ENCODE results near the gene PIGP. TPM values are rescaled to one million over a fixed set of nuclear protein-coding genes. Genes with fewer than 3 reads are reported as not detected.

PIGP gene
- total RNA-seq, 1 experiment from 2014 or later, result 13.2 TPM

- Histone ChIP-seq H2AK5ac (ENCODE audit: insufficient read length, low read length) (no peak overlapping the region), H3K23ac (ENCODE audit: insufficient read length, low read depth, low read length) (no peak overlapping the region), H3K9me3 (ENCODE audit: control insufficient read depth, low read depth, low read length) (no peaks in the 10 kb centered on the region), H4K91ac (ENCODE audit: insufficient read length, low read depth, low read length) (no peak overlapping the region), H3K18ac (ENCODE audit: insufficient read length, low read depth, low read length) (no peak overlapping the region), H2AFZ (ENCODE audit: low read length) (no peak overlapping the region), H3K27me3 (ENCODE audit: insufficient read depth, low read length) (peaks cover 11% of the 10 kb centered on the region; the same call in 1 of the 2 replicates), H3T11ph (ENCODE audit: low read length) (no peak overlapping the region), H2BK20ac (ENCODE audit: low read depth, low read length, poor library complexity, severe bottlenecking) (no peak overlapping the region), H3K23me2 (ENCODE audit: insufficient read length, low read depth, low read length, poor library complexity, severe bottlenecking) (peaks cover 14% of the 10 kb centered on the region), H3K4me1 (ENCODE audit: insufficient read depth, low read length) (peaks cover 5% of the 10 kb centered on the region; the same call in 1 of the 2 replicates), H3K4me2 (ENCODE audit: insufficient read depth, insufficient read length, low read length) (no peak overlapping the region), H4K5ac (ENCODE audit: insufficient read length, low read depth, low read length) (no peak overlapping the region), H3K79me2 (ENCODE audit: insufficient read depth, low read length) (0 out of 2 replicates have a peak, but pooled peaks cover 3% of the 10 kb centered on the region), H3K9ac (ENCODE audit: extremely low read depth, insufficient read length, low read length) (no peak overlapping the region), H2BK5ac (ENCODE audit: insufficient read length, low read length) (no peak overlapping the region), H2BK12ac (ENCODE audit: insufficient read length, low read depth, low read length) (no peak overlapping the region), H2BK120ac (ENCODE audit: low read depth, low read length, poor library complexity, severe bottlenecking) (no peak overlapping the region), H3K56ac (ENCODE audit: insufficient read length, low read depth, low read length) (no peak overlapping the region), H2BK15ac (ENCODE audit: low read depth, low read length) (no peak overlapping the region), H3K79me1 (ENCODE audit: insufficient read depth, low read depth, low read length, poor library complexity, severe bottlenecking) (no peaks in the 10 kb centered on the region), H3K14ac (ENCODE audit: insufficient read depth, low read length) (no peak overlapping the region), H4K8ac (replicated peaks; ENCODE audit: insufficient read length, low read depth, low read length) (no peak overlapping the region), H3K4ac (ENCODE audit: low read depth, low read length) (no peak overlapping the region), H4K20me1 (ENCODE audit: control insufficient read depth, insufficient read depth, insufficient read length) (no peaks in the 10 kb centered on the region), H3K27ac (ENCODE audit: insufficient read length, low read depth, low read length) (no peak overlapping the region)
- DNase-seq, result no peak
- peaks cover 24% of the 10 kb centered on the region for H3K27me3 Mint-ChIP-seq (ENCODE audit: low read depth)
- H3K4me3 Mint-ChIP-seq, result no peak overlapping the region
- H3K4me1 Mint-ChIP-seq, result peaks cover 21 to 26% of the 10 kb centered on the region in 2 experiments
- H3K36me3 Mint-ChIP-seq (ENCODE audit: insufficient read depth in 1 of 3, low read depth in 3 of 3), result no peaks in the 10 kb centered on the region; a peak in 1 of 7 replicates
- no peak for TF ChIP-seq CTCF (conservative IDR thresholded peaks at IDR 0.05)
- WGBS (ENCODE audit: extremely low coverage, insufficient read length, low lambda C conversion rate), result no CpG with 5 or more reads among the region's 4 CpGs
- no peak overlapping the region for H3K27ac Mint-ChIP-seq
- H3K9me3 Mint-ChIP-seq, result no peaks in the 10 kb centered on the region; a peak in 1 of 5 replicates
Measured at GRCh38 chr21:37076087-37076850, 3.4 kb upstream of the PIGP start.

Measured in H9 (cell line).